NCI-H82 (cell line): ENCODE measurements around the gene RAD51B.

ENCODE experiments used
- DNase-seq: peaks from one replicate; lab custom pipeline; 2025; lab: John Stamatoyannopoulos, UW

The RAD51B gene

GRCh38 chr14:68366656-68367055 is 547.1 kb downstream of the RAD51B start:
- peak; percentile 55 for DNase-seq

DNA sequence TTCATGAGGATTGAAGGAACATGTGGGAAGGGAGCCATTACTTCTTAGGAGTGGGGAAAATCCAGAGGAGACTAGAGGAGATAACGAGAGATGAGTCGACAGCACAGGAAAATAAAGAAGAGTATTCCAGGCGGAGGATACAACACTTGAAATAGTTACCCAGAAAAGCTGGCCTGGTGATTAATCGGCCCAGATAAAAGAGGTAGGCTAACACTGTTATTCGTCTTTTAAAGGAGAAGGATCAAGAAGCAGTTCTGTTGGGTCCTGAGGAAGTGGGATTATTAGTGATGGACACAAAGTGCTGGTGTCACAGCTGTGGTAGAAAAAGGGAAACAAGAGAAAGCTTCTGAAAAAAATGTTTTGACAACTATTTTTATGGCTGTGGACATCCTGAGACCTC is 548.0 kb downstream of the RAD51B start:
- DNase-seq = no peak

GRCh38 chr14:68368850-68369249 is 549.3 kb downstream of the RAD51B start:
- DNase-seq = no peak

DNA sequence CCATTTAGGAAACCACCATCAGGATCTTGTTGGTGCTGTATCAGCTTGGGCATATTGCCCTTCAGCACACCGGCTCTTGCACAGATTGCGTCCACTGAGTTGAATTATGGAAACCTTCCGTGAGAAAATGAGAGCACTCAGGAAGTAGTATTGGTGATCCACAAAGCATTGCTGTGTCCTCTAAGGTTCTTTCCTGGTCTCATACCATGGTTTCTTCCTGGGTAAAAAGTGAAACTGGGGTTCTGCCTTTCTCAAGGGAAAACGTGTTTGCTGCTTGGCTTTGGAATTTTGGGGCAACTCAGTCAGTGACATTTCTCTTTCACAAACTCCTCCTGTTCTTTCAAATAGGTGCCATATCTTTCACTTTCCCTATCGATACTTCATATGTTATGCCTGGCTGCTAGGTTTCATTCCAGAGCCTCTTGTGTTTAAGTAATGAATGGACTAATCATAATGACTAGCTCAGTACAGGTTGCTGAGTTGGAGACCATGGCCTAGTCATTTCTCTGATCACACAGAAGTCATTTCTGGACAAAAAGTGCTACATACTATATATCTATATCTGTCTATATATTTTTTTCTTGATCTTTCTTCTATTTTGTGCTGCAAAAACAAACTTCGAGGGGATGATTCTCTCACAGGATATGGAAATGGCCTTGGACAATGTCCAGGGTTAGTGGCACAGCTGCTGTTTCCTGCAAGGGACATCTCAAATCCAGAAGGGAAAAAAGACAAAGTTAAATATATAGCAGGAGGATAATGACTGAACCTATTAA is 549.9 kb downstream of the RAD51B start:
- DNase-seq = no peak

DNA sequence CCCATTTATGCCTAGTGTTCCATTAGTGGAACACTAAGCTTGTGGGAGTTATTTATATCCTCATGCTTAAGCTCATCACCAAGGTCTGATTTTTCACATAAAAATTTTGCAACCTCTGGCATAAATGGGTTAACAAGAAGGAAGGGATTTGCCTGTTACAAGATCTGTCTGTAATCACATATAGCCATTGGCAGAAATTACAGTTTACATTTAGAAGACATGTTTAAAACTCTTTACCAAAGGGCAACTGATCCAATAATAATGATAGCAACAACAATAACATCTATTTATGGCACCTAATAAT is 550.4 kb downstream of the RAD51B start:
- no peak for DNase-seq

- no peak for DNase-seq
These were observed 552.8 kb downstream of the RAD51B start for GRCh38 chr14:68372368-68372767.

GRCh38 chr14:68373124-68373646 is 553.6 kb downstream of the RAD51B start:
- DNase-seq = no peak

GRCh38 chr14:68373847-68374444 is 554.4 kb downstream of the RAD51B start:
- no peak for DNase-seq

- DNase-seq = no peak
These were observed 555.1 kb downstream of the RAD51B start for GRCh38 chr14:68374682-68375081.

DNA sequence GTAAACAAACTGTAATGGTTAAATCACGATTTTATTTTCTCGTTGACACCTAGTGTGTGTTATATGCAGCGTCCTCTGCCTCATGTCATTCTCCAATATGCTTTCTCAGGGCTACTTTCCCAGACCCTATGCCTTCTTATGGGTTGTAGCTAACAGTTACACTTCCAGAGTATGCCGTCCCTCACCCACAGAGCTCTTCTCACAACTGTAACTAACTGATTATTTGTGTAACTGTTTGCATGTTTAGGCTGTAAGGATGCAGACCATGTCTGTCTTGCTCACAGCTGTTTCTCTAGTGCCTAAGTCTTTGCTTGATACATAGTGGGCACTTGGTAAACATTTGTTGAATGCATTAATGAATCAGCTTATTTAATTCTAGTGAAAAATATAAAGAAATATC is 555.8 kb downstream of the RAD51B start:
- DNase-seq = no peak

GRCh38 chr14:68376067-68376779 is 556.6 kb downstream of the RAD51B start:
- DNase-seq = no peak

GRCh38 chr14:68377006-68377405 is 557.4 kb downstream of the RAD51B start:
- no peak for DNase-seq

- peak; percentile 24 for DNase-seq
These were observed 557.9 kb downstream of the RAD51B start for GRCh38 chr14:68377459-68377858.

DNA sequence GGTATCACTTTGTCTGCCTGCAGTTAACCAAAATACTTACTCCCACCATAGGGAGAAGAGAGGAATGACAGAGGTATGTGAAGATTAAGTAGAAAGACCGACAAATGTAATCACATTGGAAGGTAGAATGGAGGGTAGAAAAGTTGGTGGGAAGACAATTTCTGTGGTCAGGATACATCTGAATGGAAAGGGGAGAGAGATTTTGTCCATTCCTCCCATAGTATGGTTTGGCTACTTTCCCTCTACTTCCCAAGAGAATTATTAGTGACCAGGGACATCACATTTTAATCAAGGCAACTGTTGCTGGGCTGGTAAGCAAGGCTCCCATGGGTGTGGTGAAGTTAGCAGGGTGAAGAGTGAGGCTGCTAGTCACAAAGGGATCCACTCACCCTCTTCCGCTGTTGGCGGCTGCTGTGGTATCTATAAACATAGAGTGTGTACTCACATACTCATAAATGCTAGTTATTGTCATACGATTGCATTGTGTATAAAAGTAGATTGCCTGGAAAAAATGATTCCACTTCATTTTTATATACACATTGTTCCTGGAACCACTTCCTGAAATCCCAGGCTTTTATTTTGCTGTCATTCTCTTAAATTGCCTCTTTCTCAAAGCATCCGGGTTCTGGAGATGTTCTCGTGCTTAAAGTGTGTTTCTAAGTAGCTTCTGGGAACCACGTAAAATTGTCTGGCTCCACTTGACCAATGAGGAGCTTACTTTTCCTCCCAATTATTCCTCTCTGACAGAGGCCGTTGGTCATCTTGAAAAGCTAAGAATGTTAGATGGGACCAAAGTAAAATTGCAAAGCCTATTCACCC is 560.1 kb downstream of the RAD51B start:
- DNase-seq = no peak

- DNase-seq = no peak
These were observed 560.8 kb downstream of the RAD51B start for GRCh38 chr14:68380329-68380741.

- peak; percentile 8 for DNase-seq
These were observed 564.8 kb downstream of the RAD51B start for GRCh38 chr14:68384335-68384734.

DNA sequence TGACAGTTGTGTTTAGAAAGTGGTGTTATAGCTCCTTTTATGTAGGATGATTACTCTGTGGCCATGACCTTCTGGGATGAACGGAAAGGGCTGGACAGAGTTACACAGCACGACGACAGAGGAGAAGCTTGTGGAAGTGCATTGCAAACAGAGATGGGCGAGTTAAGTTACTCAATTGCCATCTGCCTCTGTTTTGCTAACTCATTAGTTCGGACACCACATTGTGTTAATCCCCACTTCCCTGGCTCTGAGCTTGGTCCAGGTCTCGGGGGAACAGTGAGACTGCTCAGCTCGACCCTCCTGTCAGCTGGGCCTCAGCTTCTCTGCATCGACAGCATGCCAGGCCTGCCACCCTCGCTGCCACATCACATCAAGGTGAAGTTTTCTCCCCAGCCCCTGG is 565.3 kb downstream of the RAD51B start:
- peak; percentile 89 for DNase-seq

- DNase-seq = no peak
These were observed 566.9 kb downstream of the RAD51B start for GRCh38 chr14:68386446-68386845.

DNA sequence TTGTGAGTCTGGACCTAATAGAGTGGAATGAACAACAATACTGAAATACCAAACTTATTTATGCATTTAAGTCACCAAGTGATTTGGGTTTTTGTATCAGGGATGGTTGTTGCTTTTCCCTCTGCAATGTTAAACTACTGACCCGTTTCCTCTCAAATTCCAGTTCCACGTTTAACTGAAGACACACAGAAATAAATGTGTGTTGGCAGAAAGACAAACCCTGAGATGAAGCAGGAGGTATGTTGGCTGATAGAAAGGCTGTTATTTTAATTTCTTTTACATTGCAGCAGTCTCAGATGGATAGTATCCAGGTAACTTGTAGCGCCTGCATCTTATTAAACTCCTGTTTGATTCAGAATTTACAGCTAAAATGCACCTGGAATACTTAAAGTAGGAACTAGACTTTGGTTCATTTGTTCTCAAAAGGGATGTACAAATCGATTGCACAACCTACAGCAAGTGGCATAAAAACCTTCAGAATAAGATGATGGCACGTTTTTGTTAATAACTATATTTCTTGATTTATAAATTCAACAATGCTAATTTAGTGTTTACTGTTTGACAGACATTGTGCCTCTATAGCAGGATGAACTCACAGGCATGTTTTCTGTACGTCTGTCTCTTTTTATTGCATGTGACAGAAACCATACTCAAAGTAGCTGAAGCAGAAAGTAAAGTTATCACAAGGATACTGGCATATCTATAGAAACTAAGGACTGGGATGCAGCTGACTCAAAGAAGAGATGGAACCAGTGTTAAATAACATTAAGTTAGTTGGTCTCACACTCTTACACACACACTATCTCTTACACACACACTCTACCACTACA is 567.6 kb downstream of the RAD51B start:
- no peak for DNase-seq

GRCh38 chr14:68389943-68390342 is 570.4 kb downstream of the RAD51B start:
- no peak for DNase-seq

- DNase-seq = no peak
These were observed 571.2 kb downstream of the RAD51B start for GRCh38 chr14:68390741-68391140.
